Endothelial cell (in vitro differentiated cells): ENCODE measurements around the gene ROR2. TPM values are rescaled to one million over a fixed set of nuclear protein-coding genes. Genes with fewer than 3 reads are reported as not detected.

Source experiments
- DNase-seq: peaks from one replicate; pipeline ENCODE4 v3.0.0; 2021; ENCODE audit warnings: low spot score
- H3K27ac Mint-ChIP-seq: one replicate; pipeline ENCODE4 v1.8.0; 2021; ENCODE audit warnings: mixed read lengths, inconsistent platforms; ENCODE audit not compliant: unreplicated experiment
- H3K27me3 Mint-ChIP-seq: one replicate; pipeline ENCODE4 v1.8.0; 2021; ENCODE audit warnings: mild to moderate bottlenecking, moderate library complexity, mixed read lengths, inconsistent platforms; ENCODE audit not compliant: unreplicated experiment
- H3K36me3 Mint-ChIP-seq: one replicate; pipeline ENCODE4 v1.8.0; 2021; ENCODE audit warnings: mild to moderate bottlenecking, low read depth, mixed read lengths, inconsistent platforms; ENCODE audit not compliant: unreplicated experiment
- H3K4me1 Mint-ChIP-seq: one replicate; pipeline ENCODE4 v1.8.0; 2021; ENCODE audit warnings: mild to moderate bottlenecking, mixed read lengths, inconsistent platforms; ENCODE audit not compliant: unreplicated experiment
- H3K4me3 Mint-ChIP-seq: one replicate; pipeline ENCODE4 v1.8.0; 2021; ENCODE audit warnings: mild to moderate bottlenecking, mixed read lengths, inconsistent platforms; ENCODE audit not compliant: unreplicated experiment
- H3K9me3 Mint-ChIP-seq: one replicate; pipeline ENCODE4 v1.8.0; 2021; ENCODE audit warnings: mixed read lengths, inconsistent platforms; ENCODE audit not compliant: unreplicated experiment
- total RNA-seq: library from RNA; stranded (reverse); fragmentation: NEBNext Ultra II Directional; extraction: Animal tissue kit (Norgen Biotek cat#: 25700); gene quantifications from one replicate; pipeline ENCODE4 v1.2.1, GENCODE V29; 2021; ENCODE audit not compliant: unreplicated experiment
- TF ChIP-seq, protein P1 (sequence below): fragments of 200-600 bp; sonication (generic); IDR thresholded peaks from one replicate; pipeline ENCODE4 v1.5.0; 2021; ENCODE audit warnings: antibody characterized with exemption; ENCODE audit not compliant: unreplicated experiment

ROR2 gene
- total RNA-seq, 1 donor from 2014 or later, result 3.5 TPM

DNA sequence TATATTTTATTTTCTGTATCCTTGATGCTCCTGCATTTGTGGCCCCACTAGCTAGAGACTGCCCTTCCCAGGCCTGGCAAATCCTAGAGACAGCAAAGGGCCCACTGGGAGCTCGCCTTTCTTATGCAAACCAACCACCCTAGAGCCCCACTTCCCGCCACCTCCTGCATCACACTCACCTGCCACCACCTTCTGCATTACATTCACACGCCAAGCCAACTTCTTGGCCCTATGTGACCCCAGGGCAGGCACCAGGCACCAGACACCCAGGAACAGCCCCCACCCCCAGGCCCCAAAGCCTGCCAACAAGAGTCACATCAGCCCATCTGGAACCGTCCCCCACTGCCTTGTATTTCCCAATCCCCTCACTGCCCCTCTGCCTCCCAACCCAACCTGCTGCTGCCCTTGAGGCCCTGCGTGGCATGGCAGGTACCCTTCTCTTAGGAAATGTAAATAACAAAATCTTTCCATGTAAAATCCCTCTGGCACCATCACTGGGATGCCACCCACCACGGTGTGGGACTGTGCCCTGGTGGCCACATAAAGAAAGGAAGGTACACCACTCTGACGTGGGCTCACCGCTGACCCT lies 22.0 kb downstream of the ROR2 start:
- H3K36me3 Mint-ChIP-seq, result peaks cover 12% of the 10 kb centered on the region
- no peak overlapping the region for H3K4me3 Mint-ChIP-seq
- H3K27me3 Mint-ChIP-seq, result peaks cover 4% of the 10 kb centered on the region
- H3K27ac Mint-ChIP-seq, result no peak overlapping the region
- H3K9me3 Mint-ChIP-seq, result peaks cover 16% of the 10 kb centered on the region
- TF ChIP-seq, protein P1, sequence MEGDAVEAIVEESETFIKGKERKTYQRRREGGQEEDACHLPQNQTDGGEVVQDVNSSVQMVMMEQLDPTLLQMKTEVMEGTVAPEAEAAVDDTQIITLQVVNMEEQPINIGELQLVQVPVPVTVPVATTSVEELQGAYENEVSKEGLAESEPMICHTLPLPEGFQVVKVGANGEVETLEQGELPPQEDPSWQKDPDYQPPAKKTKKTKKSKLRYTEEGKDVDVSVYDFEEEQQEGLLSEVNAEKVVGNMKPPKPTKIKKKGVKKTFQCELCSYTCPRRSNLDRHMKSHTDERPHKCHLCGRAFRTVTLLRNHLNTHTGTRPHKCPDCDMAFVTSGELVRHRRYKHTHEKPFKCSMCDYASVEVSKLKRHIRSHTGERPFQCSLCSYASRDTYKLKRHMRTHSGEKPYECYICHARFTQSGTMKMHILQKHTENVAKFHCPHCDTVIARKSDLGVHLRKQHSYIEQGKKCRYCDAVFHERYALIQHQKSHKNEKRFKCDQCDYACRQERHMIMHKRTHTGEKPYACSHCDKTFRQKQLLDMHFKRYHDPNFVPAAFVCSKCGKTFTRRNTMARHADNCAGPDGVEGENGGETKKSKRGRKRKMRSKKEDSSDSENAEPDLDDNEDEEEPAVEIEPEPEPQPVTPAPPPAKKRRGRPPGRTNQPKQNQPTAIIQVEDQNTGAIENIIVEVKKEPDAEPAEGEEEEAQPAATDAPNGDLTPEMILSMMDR, result no peak
- DNase-seq, result no peak
- no peaks in the 10 kb centered on the region for H3K4me1 Mint-ChIP-seq

DNA sequence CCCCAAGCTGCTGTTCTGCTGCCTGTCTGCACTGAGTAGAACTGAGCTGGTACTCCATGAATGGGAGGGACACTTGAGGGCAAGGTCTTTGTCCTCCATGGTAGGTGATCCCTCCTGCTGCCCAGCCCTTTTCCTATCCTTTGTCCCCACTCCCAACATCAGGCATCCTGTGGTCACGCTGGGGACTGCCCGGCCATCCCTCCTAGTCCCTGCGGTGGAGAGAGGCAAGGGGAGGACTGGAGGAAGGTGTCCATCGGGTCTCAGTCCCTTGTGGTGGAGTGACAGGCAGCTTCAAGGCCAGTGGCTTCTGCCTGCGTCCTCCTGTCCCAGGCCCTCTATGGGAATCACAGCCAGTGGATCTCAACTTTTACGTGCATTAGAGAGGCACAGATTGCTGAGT lies 25.9 kb downstream of the ROR2 start:
- H3K9me3 Mint-ChIP-seq, result peaks cover 6% of the 10 kb centered on the region
- H3K27ac Mint-ChIP-seq, result no peak overlapping the region
- no peaks in the 10 kb centered on the region for H3K36me3 Mint-ChIP-seq
- DNase-seq, result no peak
- TF ChIP-seq, protein P1, result no peak
- H3K4me3 Mint-ChIP-seq, result no peak overlapping the region
- peaks cover 4% of the 10 kb centered on the region for H3K27me3 Mint-ChIP-seq
- H3K4me1 Mint-ChIP-seq, result no peaks in the 10 kb centered on the region

DNA sequence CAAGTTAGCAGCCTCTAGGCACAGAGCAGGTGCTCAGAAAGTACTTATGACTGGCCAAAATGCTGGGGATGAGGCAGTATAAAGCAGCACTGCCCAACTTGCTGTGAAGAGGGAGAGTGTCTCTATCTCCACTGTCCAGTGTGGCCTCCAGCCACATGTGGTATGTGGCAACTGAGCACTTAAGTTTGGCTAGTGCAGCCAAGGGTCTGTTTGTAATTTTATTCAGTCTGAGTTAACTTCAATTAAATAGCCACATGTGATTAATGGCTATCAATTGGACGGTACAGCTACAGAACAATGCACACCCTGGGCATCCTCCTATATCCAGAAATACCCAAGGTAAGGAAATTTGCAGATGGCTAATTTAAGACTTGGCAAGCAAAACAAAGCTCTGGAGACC lies 26.9 kb downstream of the ROR2 start:
- Mint-ChIP-seq H3K4me1 (no peaks in the 10 kb centered on the region), H3K4me3 (no peak overlapping the region), H3K36me3 (no peaks in the 10 kb centered on the region), H3K27ac (no peak overlapping the region), H3K9me3 (peaks cover 4% of the 10 kb centered on the region), H3K27me3 (peaks cover 1% of the 10 kb centered on the region)
- DNase-seq, result no peak
- TF ChIP-seq, protein P1, result no peak

DNA sequence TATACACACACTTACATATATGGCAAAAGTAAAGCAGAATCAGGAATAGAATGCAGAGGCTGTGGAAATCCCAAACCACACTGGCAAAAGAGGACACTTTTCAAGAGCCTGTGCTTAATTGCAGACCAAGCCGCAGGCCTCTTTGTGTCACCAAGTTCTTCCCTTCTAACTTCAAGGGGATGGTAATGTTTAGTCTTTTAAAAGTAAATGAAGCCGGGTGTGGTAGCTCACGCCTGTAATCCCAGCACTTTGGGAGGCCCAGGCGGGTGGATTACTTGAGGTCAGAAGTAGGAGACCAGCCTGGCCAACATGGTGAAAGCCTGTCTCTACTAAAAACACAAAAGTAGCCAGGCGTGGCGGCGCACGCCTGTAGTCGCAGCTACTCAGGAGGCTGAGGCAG lies 28.7 kb downstream of the ROR2 start:
- no peaks in the 10 kb centered on the region for H3K4me1 Mint-ChIP-seq
- H3K9me3 Mint-ChIP-seq, result no peaks in the 10 kb centered on the region
- no peak overlapping the region for H3K27ac Mint-ChIP-seq
- TF ChIP-seq, protein P1, result no peak
- H3K27me3 Mint-ChIP-seq, result peaks cover 1% of the 10 kb centered on the region
- H3K4me3 Mint-ChIP-seq, result no peak overlapping the region
- H3K36me3 Mint-ChIP-seq, result no peaks in the 10 kb centered on the region
- DNase-seq, result no peak

DNA sequence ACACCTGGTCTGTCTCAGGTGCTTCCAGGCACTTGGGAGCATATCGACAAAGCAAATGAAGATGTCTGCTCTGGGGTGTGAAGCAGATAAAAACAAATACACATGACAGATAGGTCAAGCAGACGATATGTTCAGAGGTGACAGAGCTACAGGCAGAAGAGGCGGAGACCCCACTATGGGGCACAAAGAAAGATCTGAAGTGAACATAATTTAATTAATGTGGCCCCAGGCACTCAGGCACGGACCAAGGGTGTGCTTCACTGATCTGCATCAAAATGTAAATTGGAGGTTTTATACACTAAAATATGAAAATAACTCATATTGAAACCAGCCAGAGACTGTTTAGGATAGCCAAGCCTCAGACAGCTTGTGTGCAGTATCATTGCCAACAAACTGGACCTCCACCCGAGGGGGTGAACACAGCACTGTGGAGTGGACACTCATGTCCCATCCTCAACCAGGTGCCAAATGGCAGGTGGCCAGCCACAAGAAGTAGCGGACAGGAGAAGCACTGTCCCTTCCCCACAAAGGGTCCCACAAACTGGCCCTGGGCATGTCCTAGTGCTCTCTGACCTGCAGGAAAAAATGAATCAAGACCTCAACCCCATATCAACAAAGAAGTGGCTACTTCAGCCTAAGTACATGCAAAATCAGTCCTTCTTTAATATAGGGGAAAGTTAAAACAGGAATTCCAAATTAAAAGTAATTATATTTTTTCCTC lies 29.2 kb downstream of the ROR2 start:
- Mint-ChIP-seq H3K36me3 (peaks cover 3% of the 10 kb centered on the region), H3K27ac (no peak overlapping the region), H3K9me3 (no peaks in the 10 kb centered on the region), H3K4me1 (no peaks in the 10 kb centered on the region), H3K4me3 (no peak overlapping the region), H3K27me3 (peaks cover 1% of the 10 kb centered on the region)
- no peak for DNase-seq
- TF ChIP-seq, protein P1, result no peak
